Cardiac fibroblast (primary cell): ENCODE results near the gene KLF6.

ENCODE experiments used
- DNase-seq, 2 donors: peaks; one replicate each; pipeline versions ENCODE4 v3.0.0 to v3.0.0-alpha.2; 2010; ENCODE audit warnings: low read depth in 2 of 2
- H3K4me3 ChIP-seq, 2 donors: replicated peaks in 1 of 2; 1 replicate in 1 of 2; 2 replicates in 1 of 2; pipeline ENCODE4 v1.5.1; 2011; ENCODE audit warnings: low read depth in 2 of 2, low read length in 2 of 2, mild to moderate bottlenecking in 2 of 2, moderate library complexity in 1 of 2
- TF ChIP-seq, protein P1 (sequence below): IDR thresholded peaks from one replicate; pipeline ENCODE4 v1.5.1; 2011; ENCODE audit warnings: low read depth, mild to moderate bottlenecking, low read length, inconsistent platforms

Gene KLF6

DNA sequence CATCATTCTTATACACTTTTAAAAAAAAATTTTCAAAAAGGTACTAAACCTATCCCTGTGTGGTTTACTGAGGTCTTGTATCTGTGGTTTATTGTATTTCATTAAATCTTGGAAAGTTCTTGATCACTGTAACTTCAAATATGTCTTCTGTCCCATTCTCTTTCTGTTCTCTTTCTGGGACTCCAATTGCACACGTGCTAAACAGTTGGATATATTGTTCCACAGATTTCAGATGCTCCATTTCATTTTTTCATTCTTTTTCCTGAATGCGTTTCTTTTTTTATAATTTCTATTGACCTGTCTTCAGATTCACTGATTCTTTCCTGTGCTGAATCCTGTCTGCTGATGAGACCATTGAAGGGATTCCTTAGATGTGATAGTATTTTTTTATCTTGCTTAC is 4.6 kb upstream of the KLF6 start:
- TF ChIP-seq, protein P1, sequence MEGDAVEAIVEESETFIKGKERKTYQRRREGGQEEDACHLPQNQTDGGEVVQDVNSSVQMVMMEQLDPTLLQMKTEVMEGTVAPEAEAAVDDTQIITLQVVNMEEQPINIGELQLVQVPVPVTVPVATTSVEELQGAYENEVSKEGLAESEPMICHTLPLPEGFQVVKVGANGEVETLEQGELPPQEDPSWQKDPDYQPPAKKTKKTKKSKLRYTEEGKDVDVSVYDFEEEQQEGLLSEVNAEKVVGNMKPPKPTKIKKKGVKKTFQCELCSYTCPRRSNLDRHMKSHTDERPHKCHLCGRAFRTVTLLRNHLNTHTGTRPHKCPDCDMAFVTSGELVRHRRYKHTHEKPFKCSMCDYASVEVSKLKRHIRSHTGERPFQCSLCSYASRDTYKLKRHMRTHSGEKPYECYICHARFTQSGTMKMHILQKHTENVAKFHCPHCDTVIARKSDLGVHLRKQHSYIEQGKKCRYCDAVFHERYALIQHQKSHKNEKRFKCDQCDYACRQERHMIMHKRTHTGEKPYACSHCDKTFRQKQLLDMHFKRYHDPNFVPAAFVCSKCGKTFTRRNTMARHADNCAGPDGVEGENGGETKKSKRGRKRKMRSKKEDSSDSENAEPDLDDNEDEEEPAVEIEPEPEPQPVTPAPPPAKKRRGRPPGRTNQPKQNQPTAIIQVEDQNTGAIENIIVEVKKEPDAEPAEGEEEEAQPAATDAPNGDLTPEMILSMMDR, result no peak
- DNase-seq, result no peak

DNA sequence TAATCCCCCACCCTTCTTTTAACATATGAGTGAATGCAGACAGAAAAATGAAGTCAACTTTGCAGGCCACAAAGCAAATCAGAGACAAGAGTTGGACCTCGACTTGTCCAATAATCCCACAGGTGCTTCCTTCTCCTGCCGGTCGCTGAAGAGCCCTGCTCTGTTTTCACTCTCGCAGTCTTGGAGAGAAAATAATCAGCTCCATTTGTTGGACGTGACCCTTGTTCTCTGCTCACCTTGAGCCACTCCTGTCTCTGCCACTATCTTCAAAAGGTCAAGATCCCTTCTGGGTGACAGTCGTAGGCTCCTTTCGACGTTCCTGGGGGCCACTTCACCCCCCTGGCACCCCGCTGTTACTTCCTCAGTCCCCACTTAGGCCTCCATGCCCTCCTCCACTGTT is 2.8 kb upstream of the KLF6 start:
- DNase-seq, result no peak
- TF ChIP-seq, protein P1, result no peak
- no peak overlapping the region for H3K4me3 ChIP-seq

More for the DNA sequence above, 4.6 kb upstream of the KLF6 start:
- H3K4me3 ChIP-seq, result no peak overlapping the region

- no peak overlapping the region for H3K4me3 ChIP-seq
- TF ChIP-seq, protein P1, result no peak
- DNase-seq, result peak in 1 of 2 donors; percentile 46
Measured at GRCh38 chr10:3787016-3787400, 2.0 kb upstream of the KLF6 start.

- TF ChIP-seq, protein P1, result no peak
- H3K4me3 ChIP-seq, result peak overlapping the region in 1 of 2 donors; percentile 61
- DNase-seq, result peak; percentile 48 to 58
Measured at GRCh38 chr10:3786295-3787015, 1.4 kb upstream of the KLF6 start.

DNA sequence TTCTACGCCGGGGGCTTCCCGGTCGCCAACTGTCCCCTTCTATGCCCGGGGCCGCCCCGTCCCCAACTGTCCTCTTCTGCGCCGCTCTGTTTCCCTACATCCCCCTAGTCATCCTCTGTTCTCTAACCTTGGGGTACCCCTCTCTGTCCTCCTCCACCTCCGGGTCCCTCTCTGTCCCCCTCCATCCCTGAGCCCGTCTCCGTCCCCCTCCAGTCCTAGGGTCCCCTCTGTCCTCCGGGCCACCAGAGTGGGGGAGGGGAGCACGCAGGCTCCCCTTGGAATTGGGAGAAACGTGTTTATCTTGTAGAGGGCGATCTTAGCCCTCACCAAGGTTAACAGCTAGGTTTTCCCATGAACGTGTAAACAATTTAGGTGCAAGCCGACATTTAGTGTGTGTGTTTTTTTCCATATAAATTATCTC is 852 bp upstream of the KLF6 start:
- H3K4me3 ChIP-seq, result peak overlapping the region; percentile 61 to 65
- TF ChIP-seq, protein P1, result no peak
- DNase-seq, result peak; percentile 65 to 67

DNA sequence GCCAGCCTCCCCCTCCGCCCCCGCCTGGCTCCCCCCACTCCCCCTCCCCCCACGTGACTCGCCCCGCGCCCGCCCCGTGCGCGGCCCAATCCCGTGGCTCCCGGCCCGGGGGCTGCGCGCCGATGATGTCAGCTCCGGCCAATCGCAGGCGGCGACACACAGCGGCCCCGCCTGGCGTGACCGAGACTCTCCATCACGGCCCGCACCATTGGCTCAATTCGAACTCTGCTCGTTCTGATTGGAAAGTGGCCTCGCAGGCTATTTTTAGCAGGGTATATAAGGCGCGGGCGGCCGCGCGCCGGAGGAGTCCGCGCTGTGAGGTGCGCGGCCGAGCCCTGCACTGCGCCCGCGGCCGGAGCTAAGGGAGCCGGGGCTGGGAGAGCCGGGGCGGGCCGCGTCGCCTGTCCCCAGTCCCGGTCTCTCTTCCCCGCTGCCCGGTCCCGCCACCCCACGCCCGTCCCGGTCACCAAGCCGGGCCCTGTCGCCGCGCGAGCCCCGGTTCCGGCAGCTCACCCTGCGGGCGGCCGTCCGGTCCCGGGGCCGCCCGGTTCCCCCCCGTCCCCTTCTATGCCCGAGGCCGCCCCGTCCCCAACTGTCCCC is 342 bp upstream of the KLF6 start:
- peak; percentile 98 to 99 for DNase-seq
- H3K4me3 ChIP-seq, result peak overlapping the region; percentile 79 to 90
- TF ChIP-seq, protein P1, result no peak
